ENCODE data around the gene MTMR12. TPM values are rescaled to one million over a fixed set of nuclear protein-coding genes. Genes with fewer than 3 reads are reported as not detected.

MTMR12 gene
- total RNA-seq, 2 experiments from 2014 or later = 33.6 to 71.9 TPM

DNA sequence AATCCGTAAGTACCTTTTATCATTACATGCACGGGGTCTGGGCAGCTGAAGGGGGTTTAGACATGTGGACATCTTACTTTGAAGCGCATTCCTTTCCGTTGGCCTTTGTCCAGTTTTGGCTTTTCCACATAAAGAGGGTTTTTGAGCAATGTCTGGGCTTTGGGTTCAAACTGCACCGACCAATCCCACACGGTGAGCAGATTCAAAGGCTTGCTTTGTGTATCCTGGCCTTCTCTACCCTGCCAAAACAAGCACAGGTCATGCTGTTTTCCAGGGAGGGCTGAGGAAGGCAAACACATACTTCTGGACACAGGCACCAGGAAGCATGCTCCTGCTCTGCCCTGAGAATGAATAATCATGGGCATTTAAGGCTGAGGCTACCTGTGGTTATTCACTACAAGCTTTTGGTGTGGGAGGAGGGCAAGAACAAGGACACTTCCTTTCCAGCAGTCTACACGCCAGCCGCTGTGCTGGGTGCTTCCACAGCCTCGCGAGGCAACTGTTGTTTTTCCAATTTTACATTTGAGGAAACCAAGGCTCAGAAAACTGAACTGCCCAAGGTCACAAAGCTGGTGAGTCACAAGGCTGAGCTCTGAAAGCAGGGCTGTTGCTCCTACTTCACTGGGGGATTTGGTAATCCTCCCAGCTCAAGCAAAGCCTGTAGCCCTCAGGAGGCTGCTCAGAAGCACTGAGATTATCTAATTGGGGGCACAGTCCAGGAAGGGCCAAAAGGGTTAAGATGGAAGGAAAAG, 78.9 kb downstream of the MTMR12 start:
- Histone ChIP-seq H3K9me3 (ENCODE audit: low read length) (no peaks in the 10 kb centered on the region), H2AFZ (ENCODE audit: low read length) (no peak overlapping the region), H3K4me3 (ENCODE audit: low read depth, low read length, poor library complexity, severe bottlenecking) (no peak overlapping the region), H3K36me3 (ENCODE audit: insufficient read depth, low read length) (peaks cover 90% of the 10 kb centered on the region), H3K79me2 (ENCODE audit: insufficient read depth, low read depth, low read length) (no peaks in the 10 kb centered on the region), H3K9me2 (ENCODE audit: insufficient read depth, low read length) (no peaks in the 10 kb centered on the region), H3K4me1 (ENCODE audit: insufficient read depth, low read length, poor library complexity, severe bottlenecking) (no peaks in the 10 kb centered on the region), H3K4me2 (ENCODE audit: low read length) (no peak overlapping the region), H3K27ac (ENCODE audit: low read depth, low read length, poor library complexity, severe bottlenecking) (no peak overlapping the region), H4K20me1 (ENCODE audit: insufficient read depth, low read length) (no peaks in the 10 kb centered on the region)
- no peak for DNase-seq (ENCODE audit: low spot score)
- no TSS peak for BruUV-seq (replicated peaks)
- ChIA-PET POLR2A (no interaction called here), CTCF (ENCODE audit: unreplicated experiment) (interaction anchor here (2.7 kb wide), 1 partner anchor 95 kb away, joined by 28 read pairs; no protein-coding TSS in a partner anchor)
- intact Hi-C loops (cut with micrococcal nuclease; ENCODE audit: unreplicated experiment) = loop anchor here (2.0 to 5.0 kb wide), 3 partner anchors 78 to 379 kb away; partner anchors contain the start of genes MTMR12 and SUB1
- TF ChIP-seq, protein P1, sequence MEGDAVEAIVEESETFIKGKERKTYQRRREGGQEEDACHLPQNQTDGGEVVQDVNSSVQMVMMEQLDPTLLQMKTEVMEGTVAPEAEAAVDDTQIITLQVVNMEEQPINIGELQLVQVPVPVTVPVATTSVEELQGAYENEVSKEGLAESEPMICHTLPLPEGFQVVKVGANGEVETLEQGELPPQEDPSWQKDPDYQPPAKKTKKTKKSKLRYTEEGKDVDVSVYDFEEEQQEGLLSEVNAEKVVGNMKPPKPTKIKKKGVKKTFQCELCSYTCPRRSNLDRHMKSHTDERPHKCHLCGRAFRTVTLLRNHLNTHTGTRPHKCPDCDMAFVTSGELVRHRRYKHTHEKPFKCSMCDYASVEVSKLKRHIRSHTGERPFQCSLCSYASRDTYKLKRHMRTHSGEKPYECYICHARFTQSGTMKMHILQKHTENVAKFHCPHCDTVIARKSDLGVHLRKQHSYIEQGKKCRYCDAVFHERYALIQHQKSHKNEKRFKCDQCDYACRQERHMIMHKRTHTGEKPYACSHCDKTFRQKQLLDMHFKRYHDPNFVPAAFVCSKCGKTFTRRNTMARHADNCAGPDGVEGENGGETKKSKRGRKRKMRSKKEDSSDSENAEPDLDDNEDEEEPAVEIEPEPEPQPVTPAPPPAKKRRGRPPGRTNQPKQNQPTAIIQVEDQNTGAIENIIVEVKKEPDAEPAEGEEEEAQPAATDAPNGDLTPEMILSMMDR (conservative IDR thresholded peaks at IDR 0.05; ENCODE audit: low read length) = no peak
- TF ChIP-seq EZH2phosphoT487 (IDR thresholded peaks at IDR 0.05; ENCODE audit: borderline replicate concordance, low read depth, low read length) = no peak

DNA sequence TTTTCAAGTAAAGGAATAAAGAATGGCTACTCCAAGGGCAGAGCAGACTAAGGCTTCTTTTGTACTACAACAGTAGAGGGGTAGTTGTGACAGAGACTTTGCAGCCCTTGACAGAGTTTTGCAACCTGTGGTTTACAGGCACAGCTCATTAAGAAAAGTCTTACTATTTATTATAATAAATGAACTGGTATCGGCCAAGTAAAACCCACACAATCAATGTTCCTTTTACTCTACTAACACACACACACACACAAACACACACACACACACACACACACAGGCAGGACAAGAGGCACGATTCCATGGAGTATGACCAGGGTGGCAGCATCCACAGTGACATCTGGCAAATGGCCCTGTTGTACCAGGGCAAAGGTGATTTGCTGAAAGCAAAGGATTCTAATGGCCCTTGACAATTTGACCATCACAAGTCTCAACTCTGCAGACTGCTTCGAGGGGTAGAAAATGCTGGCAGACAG, 79.5 kb downstream of the MTMR12 start:
- Histone ChIP-seq H3K4me1 (ENCODE audit: insufficient read depth, low read length, poor library complexity, severe bottlenecking) (no peaks in the 10 kb centered on the region), H3K79me2 (ENCODE audit: insufficient read depth, low read depth, low read length) (no peaks in the 10 kb centered on the region), H3K27ac (ENCODE audit: low read depth, low read length, poor library complexity, severe bottlenecking) (no peak overlapping the region), H3K36me3 (ENCODE audit: insufficient read depth, low read length) (peaks cover 88% of the 10 kb centered on the region), H4K20me1 (ENCODE audit: insufficient read depth, low read length) (no peaks in the 10 kb centered on the region), H3K4me3 (ENCODE audit: low read depth, low read length, poor library complexity, severe bottlenecking) (no peak overlapping the region), H3K9me2 (ENCODE audit: insufficient read depth, low read length) (no peaks in the 10 kb centered on the region), H3K4me2 (ENCODE audit: low read length) (no peak overlapping the region), H3K9me3 (ENCODE audit: low read length) (no peaks in the 10 kb centered on the region), H2AFZ (ENCODE audit: low read length) (no peak overlapping the region)
- no peak for DNase-seq (ENCODE audit: low spot score)
- TF ChIP-seq, protein P1 (conservative IDR thresholded peaks at IDR 0.05; ENCODE audit: low read length) = no peak
- TF ChIP-seq EZH2phosphoT487 (IDR thresholded peaks at IDR 0.05; ENCODE audit: borderline replicate concordance, low read depth, low read length) = no peak
- POLR2A ChIA-PET = interaction anchor here (0.6 to 0.8 kb wide), 5 partner anchors 8 to 385 kb away, joined by 3 to 5 read pairs (median 3); no protein-coding TSS in a partner anchor
- no TSS peak for BruUV-seq (replicated peaks)
- CTCF ChIA-PET (ENCODE audit: unreplicated experiment) = interaction anchor here (0.7 to 2.7 kb wide), 3 partner anchors 75 to 96 kb away, joined by 3 to 28 read pairs (median 3); no protein-coding TSS in a partner anchor
- intact Hi-C loops (cut with micrococcal nuclease; ENCODE audit: unreplicated experiment) = loop anchor here (2.0 to 5.0 kb wide), 3 partner anchors 79 to 380 kb away; partner anchors contain the start of genes MTMR12 and SUB1
